Measurements from ENCODE around the gene DNALI1.

The DNALI1 gene

DNA sequence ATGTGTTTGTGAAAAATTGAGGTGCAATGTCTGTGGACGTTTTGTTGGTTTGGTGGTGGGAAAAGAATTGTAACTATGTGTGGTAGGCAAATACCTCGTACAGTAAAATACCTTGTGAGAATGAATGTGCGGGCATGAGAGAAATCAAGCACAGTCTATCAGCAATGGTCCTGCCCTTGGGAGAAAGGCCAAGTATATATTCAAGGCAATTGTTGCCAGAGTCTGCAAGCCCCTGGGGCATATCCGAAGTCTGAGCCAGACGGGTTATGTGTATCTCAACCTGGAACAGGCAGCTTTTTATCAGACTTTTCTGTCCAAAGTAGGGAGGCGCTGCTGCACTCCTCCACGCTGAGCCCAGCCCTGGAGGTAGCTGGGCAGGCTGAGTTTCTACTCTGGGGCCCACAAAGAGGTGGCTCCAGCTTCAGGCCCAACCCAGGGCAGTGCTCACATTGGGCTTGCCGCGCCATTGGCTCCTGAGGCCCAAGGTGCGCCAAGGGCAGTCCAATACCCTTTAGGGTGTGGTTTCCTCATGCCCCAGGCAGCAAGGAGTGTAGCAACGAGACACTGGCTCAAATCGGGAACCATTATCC, 48.4 kb downstream of the DNALI1 start:
- no peak for DNase-seq

DNA sequence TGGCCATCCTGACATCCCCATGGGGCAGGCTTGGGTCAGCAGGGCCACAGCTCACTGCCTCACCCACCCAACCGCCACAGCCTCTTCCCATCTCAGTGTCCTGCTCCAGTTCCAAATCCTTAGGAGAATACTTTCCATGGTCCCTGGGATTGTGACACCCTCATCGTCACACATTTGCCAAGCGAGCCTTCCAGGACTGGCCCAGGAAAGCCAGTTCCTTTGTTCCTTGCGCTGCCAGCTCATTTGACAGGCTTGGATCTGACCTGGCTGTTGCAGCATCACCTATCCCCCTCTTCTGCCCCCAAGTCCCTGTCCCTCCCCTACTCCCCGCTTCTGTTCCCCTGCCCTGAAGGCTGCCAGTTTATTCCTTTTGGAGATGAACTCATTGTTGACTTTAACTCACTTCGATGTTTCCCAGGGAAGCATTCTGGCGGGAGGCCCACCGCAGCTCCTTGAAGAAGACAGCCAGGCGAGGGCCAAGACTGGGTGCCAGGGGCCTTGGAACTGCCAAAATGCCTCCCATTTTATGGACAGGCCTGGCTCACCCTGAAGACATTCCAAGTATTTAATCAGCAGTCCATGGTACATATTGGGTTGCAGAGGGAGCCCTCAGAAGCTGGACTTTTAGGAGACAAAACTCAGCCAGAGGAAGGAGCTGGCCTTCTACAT, 49.2 kb downstream of the DNALI1 start:
- no peak for DNase-seq

DNA sequence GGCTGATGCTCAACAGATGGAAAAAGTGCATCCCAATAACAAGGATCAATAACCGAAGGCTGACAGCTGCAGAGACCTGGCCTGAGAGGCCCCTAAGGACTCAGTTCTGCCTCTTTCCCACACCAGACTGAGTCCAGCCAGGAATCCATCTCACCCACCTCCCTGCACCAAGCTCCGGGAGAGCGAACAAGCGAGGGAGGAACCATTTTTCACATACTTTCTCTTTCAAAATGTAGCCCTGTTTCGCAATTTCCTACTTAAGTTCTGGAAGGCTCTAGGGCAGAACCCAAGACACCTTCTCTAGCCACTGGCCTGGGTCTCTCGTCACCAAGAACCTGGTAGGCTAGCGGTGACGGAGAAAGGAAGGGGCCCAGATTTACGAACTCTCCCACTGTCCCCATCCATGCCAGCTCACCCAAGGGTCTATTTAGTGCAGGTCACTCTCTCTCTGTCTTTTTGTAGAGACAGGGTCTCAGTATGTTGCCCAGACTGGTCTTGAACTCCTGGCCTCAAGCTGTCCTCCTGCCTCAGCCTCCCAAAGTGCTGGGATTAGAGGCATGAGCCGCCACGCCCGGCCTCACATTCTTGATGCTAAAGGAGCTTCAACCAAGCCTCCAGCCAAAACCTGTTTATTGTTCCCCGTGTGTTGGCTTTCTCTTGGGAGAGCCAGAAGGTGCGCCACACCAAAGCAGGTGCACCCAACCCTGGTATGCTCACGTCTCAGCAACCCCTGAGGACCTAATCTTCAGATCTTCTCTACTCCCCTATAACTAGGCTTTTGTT, 49.9 kb downstream of the DNALI1 start:
- no peak for DNase-seq

DNA sequence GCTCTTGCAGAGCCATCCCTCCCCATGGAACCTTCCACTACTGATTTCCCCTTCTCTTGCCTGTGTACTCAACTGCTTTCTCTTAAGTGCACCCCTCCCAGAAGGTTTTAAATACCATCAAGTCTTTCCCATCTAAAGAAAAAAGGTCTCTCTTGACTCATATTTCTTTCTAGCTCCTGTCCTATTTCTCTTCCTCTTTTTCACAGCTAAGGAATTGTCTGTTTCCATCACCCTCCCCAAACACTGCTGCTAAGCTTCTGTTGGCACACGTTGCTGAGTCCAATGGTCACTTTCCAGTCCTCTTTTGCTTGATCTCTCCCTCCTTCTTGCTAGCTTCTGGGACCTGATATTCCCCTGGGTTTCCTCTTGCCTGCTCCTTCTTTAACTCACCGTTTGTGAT, 52.3 kb downstream of the DNALI1 start:
- DNase-seq: no peak

GRCh38 chr1:37609994-37610393, 53.3 kb downstream of the DNALI1 start:
- DNase-seq: no peak

DNA sequence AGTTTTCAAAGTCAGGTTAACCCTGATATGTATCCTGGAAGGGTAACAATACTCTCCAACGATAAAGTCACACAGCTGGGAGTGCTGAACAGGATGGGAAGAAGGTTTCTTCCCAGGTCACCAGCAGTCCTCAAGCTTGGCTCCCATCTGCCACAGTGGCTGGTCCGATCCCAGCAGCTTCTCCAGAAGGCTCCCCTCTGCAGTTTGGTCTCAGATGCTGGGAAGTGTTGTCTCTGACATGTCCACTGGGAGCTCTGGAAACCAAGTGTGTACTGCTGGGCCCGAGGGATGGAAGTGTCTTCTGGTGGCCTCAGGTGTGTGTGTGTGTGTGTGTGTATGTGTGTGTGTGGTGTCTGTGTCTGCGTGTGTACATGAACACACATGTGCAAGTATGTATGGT, 55.4 kb downstream of the DNALI1 start:
- DNase-seq: no peak

- DNase-seq: no peak
These were observed 57.4 kb downstream of the DNALI1 start for GRCh38 chr1:37614105-37614504.

GRCh38 chr1:37616330-37616729, 59.6 kb downstream of the DNALI1 start:
- DNase-seq: no peak
